ENCODE results near the gene HBD.

DNA sequence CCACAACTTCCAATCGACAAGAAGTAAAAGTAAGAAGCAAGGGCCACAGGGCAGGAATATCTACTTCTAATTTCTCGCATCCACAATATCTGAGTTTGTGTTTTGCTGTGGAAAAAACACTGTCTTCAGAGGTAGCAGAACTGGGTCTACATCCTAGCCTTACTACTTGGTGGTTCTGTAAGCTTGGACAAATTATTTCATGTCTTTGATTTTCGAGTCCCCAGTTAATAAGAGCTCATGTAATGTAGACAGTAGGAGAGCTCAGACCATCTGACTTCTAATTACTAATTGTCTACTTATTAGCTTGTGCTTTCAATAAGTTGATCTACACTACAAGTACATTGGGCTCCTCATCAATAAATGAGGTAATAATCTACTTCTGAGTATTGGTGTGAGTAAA is 48.8 kb upstream of the HBD start:
- no peak for TF ChIP-seq ELF4 (IDR thresholded peaks at IDR 0.05)
- TF ChIP-seq FOXK2 (IDR thresholded peaks at IDR 0.05), result no peak
- no peak for TF ChIP-seq SUZ12 (IDR thresholded peaks at IDR 0.05)
- TF ChIP-seq ARNT (IDR thresholded peaks at IDR 0.05), result no peak
- no peak for TF ChIP-seq FOXM1 (IDR thresholded peaks at IDR 0.05; ENCODE audit: borderline replicate concordance)
- TF ChIP-seq BHLHE40 (IDR thresholded peaks at IDR 0.05; ENCODE audit: borderline replicate concordance), result no peak
- TF ChIP-seq FOXA1 (IDR thresholded peaks at IDR 0.05), result no peak
- TF ChIP-seq ZNF384 (IDR thresholded peaks at IDR 0.05), result no peak
